ENCODE results near the gene RPS8. TPM values are rescaled to one million over a fixed set of nuclear protein-coding genes. Genes with fewer than 3 reads are reported as not detected.

Gene RPS8
- total RNA-seq, 2 donors from 2014 or later = 1,070 to 1,127 TPM

- Mint-ChIP-seq H3K36me3 (no peaks in the 10 kb centered on the region), H3K4me3 (no peak overlapping the region), H3K27me3 (no peaks in the 10 kb centered on the region), H3K9me3 (no peaks in the 10 kb centered on the region), H3K27ac (no peak overlapping the region), H3K4me1 (ENCODE audit: low read depth in 2 of 2) (no peaks in the 10 kb centered on the region)
- no peak for DNase-seq (ENCODE audit: low spot score)
- ATAC-seq = no peak
Measured at GRCh38 chr1:44827197-44828002, 52.1 kb downstream of the RPS8 start.

DNA sequence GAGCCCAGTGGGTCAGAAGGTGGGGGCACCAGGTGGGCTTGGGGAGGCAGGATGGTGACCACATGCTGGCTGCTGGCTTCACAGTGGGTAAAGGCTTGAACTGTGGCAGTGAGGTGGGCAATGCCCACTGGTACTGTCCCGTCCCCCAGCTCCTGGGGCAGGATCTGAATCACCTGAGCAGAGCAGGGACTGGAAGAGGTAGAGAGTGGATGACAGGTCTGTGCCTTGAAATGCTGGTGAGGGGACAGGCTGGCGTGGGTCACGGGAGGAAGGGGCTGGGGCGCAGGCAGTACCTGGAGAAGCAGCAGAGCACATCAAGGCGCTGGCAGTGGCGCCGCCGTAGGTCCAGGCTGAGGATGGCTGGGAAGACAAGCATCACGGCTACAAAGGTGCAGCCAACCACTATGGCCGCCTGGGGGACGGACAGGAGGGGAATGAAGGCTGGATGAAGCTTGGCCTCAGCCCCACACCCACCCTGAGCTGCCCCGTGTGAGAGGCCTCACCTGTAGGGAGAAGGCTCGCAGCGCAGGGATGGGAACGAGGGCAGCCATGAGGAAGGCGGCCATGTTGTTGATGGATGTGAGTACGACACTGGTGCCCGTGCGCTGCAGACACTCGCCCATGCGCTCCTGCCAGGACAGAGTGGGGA lies 52.8 kb downstream of the RPS8 start:
- Mint-ChIP-seq H3K27me3 (no peaks in the 10 kb centered on the region), H3K27ac (no peak overlapping the region), H3K4me1 (ENCODE audit: low read depth in 2 of 2) (no peaks in the 10 kb centered on the region), H3K4me3 (no peak overlapping the region), H3K9me3 (no peaks in the 10 kb centered on the region), H3K36me3 (no peaks in the 10 kb centered on the region)
- no peak for ATAC-seq
- no peak for DNase-seq (ENCODE audit: low spot score)

Other genes starting within 250 kb of the RPS8 start
- 1 to 10 TPM; 2.8 to 3.8 TPM for gene TMEM53, start 101.1 kb upstream of the RPS8 start, total RNA-seq
- 1 to 10 TPM; 1.8 to 8.7 TPM for gene ARMH1, start 100.8 kb upstream of the RPS8 start, total RNA-seq
- gene RNU5D-1, start 44.4 kb upstream of the RPS8 start, total RNA-seq = not detected
- 10 to 100 TPM; 44.5 to 97.0 TPM for gene KIF2C, start 35.7 kb upstream of the RPS8 start, total RNA-seq
- gene BEST4, start 12.6 kb downstream of the RPS8 start, total RNA-seq = under 1 TPM in 1 of 2 donors, not detected in 1; 0.47 TPM
- 10 to 100 TPM; 27.4 to 64.3 TPM for gene PLK3, start 24.8 kb downstream of the RPS8 start, total RNA-seq
- not detected for gene DYNLT4, start 31.8 kb downstream of the RPS8 start, total RNA-seq
- gene BTBD19, start 33.0 kb downstream of the RPS8 start, total RNA-seq = 1 to 10 TPM; 1.7 to 6.4 TPM
- 1 to 10 TPM; 1.9 TPM for gene PTCH2, start 67.7 kb downstream of the RPS8 start, total RNA-seq
- gene EIF2B3, start 211.1 kb downstream of the RPS8 start, total RNA-seq = 10 to 100 TPM; 37.6 to 60.9 TPM
- 10 to 100 TPM; 39.0 to 42.8 TPM for gene HECTD3, start 235.8 kb downstream of the RPS8 start, total RNA-seq
- gene UROD, start 236.7 kb downstream of the RPS8 start, total RNA-seq = 100 to 1,000 TPM in 1 of 2 donors, 10 to 100 TPM in 1; 72.5 to 109 TPM

All from natural killer cell treated with Interleukin-12 subunit alpha and Interleukin-12 subunit beta and Interleukin-15 and Interleukin-18, amount 100 ng/mL, for 72 hours (primary cell).